ENCODE measurements around the gene EIF4E1B.

EIF4E1B gene

DNA sequence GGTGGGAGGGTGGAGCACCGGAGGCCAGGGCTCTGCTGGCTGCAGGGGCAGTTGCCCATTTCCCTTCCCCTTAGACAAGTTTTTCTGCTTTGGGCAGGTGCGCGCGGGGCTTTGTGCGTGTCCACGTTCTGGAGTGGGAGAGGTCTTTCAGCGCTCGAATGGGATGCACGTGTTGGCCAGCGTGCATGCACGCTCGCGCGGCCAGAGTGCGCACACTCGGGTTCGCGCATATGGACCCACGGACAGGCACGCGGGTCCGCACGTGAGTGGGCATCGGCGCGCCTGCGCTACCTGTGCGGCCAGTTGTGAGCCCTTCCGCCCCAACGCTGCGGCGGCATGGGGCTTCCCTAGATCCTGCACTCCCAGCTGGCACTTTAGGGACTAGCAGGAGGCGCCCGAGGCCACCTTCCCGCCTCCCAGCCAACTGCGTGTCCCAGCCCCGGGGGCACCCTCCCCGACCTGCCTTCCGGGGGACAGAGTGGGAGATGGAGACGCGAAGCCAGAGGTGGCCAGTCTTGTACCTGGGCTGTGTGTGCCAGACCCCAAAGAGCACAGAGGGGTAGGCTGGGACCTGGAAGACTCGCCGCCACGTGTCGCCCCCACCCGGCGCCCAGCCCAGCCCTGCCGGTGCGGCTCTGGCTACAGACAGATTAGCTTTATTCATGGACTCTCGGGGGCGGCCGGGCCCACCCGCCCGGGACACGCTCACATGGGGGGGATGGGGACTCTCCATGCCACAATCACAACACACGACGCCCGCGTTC, 10.7 kb upstream of the EIF4E1B start:
- H3K27me3 ChIP-seq (ENCODE audit: insufficient read depth, low read length, poor library complexity, severe bottlenecking): no peaks in the 10 kb centered on the region
- H3K79me2 ChIP-seq (ENCODE audit: insufficient read depth, low read length): no peaks in the 10 kb centered on the region
- no peaks in the 10 kb centered on the region for H3K4me1 ChIP-seq (ENCODE audit: insufficient read depth, low read length, poor library complexity, severe bottlenecking)
- no peak for TF ChIP-seq EZH2phosphoT487 (IDR thresholded peaks at IDR 0.05; ENCODE audit: borderline replicate concordance)
- TF ChIP-seq, protein P1, sequence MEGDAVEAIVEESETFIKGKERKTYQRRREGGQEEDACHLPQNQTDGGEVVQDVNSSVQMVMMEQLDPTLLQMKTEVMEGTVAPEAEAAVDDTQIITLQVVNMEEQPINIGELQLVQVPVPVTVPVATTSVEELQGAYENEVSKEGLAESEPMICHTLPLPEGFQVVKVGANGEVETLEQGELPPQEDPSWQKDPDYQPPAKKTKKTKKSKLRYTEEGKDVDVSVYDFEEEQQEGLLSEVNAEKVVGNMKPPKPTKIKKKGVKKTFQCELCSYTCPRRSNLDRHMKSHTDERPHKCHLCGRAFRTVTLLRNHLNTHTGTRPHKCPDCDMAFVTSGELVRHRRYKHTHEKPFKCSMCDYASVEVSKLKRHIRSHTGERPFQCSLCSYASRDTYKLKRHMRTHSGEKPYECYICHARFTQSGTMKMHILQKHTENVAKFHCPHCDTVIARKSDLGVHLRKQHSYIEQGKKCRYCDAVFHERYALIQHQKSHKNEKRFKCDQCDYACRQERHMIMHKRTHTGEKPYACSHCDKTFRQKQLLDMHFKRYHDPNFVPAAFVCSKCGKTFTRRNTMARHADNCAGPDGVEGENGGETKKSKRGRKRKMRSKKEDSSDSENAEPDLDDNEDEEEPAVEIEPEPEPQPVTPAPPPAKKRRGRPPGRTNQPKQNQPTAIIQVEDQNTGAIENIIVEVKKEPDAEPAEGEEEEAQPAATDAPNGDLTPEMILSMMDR (conservative IDR thresholded peaks at IDR 0.05; ENCODE audit: low read length): no peak
- H3K9ac ChIP-seq (ENCODE audit: low read depth, low read length, poor library complexity, severe bottlenecking): no peak overlapping the region
- no peak overlapping the region for H2AFZ ChIP-seq (ENCODE audit: low read length)
- no peaks in the 10 kb centered on the region for H4K20me1 ChIP-seq (ENCODE audit: insufficient read depth, low read length, poor library complexity, severe bottlenecking)
- no peaks in the 10 kb centered on the region for H3K36me3 ChIP-seq (ENCODE audit: insufficient read depth, low read length)
- H3K9me2 ChIP-seq (replicated peaks; ENCODE audit: low read depth, low read length): no peaks in the 10 kb centered on the region
- no peaks in the 10 kb centered on the region for H3K9me3 ChIP-seq (ENCODE audit: insufficient read depth, low read depth, low read length)
- no peaks in the 10 kb centered on the region for H3F3A ChIP-seq (ENCODE audit: low read depth)
- no peak overlapping the region for H3K4me2 ChIP-seq (ENCODE audit: low read depth, low read length, poor library complexity, severe bottlenecking)
- no peak overlapping the region for H3K4me3 ChIP-seq (ENCODE audit: low read length, poor library complexity, severe bottlenecking)

DNA sequence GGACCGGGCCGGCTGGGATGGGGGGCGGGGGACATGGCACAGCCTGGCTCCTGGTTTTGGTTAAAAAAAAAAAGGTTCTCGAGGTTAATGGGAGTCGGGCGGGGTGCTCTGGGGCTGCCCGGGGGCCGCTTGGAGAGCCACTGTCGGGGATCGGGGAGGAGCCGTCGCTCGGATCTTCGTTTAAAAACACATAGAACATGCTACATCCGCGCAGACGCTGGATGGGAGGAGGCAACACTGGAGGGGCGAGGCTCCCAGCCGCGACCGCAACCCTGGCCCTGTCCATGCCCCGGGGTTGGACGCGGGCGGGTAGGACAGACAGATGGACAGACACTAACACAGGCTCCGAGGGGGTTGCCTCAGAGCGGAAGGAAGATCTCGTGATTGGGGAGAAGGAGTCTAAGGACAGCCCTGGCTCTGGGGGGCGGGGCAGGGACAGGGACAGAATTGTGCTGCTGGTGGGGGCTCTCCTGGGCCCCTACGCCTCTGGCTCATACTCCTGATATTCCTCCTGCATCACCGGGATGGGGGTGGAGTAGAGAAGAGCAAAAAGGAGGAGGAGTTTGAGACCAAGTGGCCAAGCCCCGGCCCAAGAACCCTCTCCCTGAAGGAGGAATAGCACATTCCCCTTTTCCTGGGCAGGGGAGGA, 10.0 kb upstream of the EIF4E1B start:
- no peak overlapping the region for H2AFZ ChIP-seq (ENCODE audit: low read length)
- no peaks in the 10 kb centered on the region for H3K27me3 ChIP-seq (ENCODE audit: insufficient read depth, low read length, poor library complexity, severe bottlenecking)
- H4K20me1 ChIP-seq (ENCODE audit: insufficient read depth, low read length, poor library complexity, severe bottlenecking): no peaks in the 10 kb centered on the region
- no peak overlapping the region for H3K4me3 ChIP-seq (ENCODE audit: low read length, poor library complexity, severe bottlenecking)
- H3F3A ChIP-seq (ENCODE audit: low read depth): no peaks in the 10 kb centered on the region
- no peaks in the 10 kb centered on the region for H3K4me1 ChIP-seq (ENCODE audit: insufficient read depth, low read length, poor library complexity, severe bottlenecking)
- TF ChIP-seq EZH2phosphoT487 (IDR thresholded peaks at IDR 0.05; ENCODE audit: borderline replicate concordance): no peak
- TF ChIP-seq, protein P1 (conservative IDR thresholded peaks at IDR 0.05; ENCODE audit: low read length): no peak
- no peak overlapping the region for H3K9ac ChIP-seq (ENCODE audit: low read depth, low read length, poor library complexity, severe bottlenecking)
- no peak overlapping the region for H3K4me2 ChIP-seq (ENCODE audit: low read depth, low read length, poor library complexity, severe bottlenecking)
- H3K9me2 ChIP-seq (replicated peaks; ENCODE audit: low read depth, low read length): no peaks in the 10 kb centered on the region
- no peaks in the 10 kb centered on the region for H3K36me3 ChIP-seq (ENCODE audit: insufficient read depth, low read length)
- H3K9me3 ChIP-seq (ENCODE audit: insufficient read depth, low read depth, low read length): no peaks in the 10 kb centered on the region
- H3K79me2 ChIP-seq (ENCODE audit: insufficient read depth, low read length): no peaks in the 10 kb centered on the region

DNA sequence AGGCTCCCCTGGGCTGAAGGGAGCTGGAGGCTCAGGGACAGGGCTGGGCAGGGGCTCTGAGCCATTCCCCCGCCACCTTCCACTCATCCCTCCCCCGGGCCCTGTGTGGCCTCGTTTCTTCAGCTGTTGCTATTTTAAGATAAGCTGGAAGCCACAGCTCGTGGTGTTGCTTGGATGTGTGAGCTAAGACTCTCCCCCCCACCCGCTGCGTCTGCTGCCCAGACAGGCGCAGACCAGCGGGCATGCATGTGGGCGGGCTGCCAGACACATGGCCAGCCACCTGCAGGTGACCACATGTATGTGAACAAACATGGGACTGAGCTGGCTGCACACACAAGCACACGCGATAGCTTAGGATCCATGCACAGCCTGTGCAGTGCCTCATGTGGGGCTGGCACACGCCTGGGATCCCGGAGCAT, 8.8 kb upstream of the EIF4E1B start:
- Histone ChIP-seq H3K4me1 (ENCODE audit: insufficient read depth, low read length, poor library complexity, severe bottlenecking) (no peaks in the 10 kb centered on the region), H3K4me3 (ENCODE audit: low read length, poor library complexity, severe bottlenecking) (no peak overlapping the region), H3K79me2 (ENCODE audit: insufficient read depth, low read length) (no peaks in the 10 kb centered on the region), H3K27me3 (ENCODE audit: insufficient read depth, low read length, poor library complexity, severe bottlenecking) (no peaks in the 10 kb centered on the region), H3K36me3 (ENCODE audit: insufficient read depth, low read length) (no peaks in the 10 kb centered on the region), H3K9ac (ENCODE audit: low read depth, low read length, poor library complexity, severe bottlenecking) (no peak overlapping the region), H3K4me2 (ENCODE audit: low read depth, low read length, poor library complexity, severe bottlenecking) (no peak overlapping the region), H3F3A (ENCODE audit: low read depth) (no peaks in the 10 kb centered on the region), H3K9me2 (replicated peaks; ENCODE audit: low read depth, low read length) (no peaks in the 10 kb centered on the region), H3K9me3 (ENCODE audit: insufficient read depth, low read depth, low read length) (no peaks in the 10 kb centered on the region), H2AFZ (ENCODE audit: low read length) (no peak overlapping the region), H4K20me1 (ENCODE audit: insufficient read depth, low read length, poor library complexity, severe bottlenecking) (no peaks in the 10 kb centered on the region)
- no peak for TF ChIP-seq EZH2phosphoT487 (IDR thresholded peaks at IDR 0.05; ENCODE audit: borderline replicate concordance)
- TF ChIP-seq, protein P1 (conservative IDR thresholded peaks at IDR 0.05; ENCODE audit: low read length): no peak

Data from Loucy (cell line).